ENCODE data around the gene RPS17.
"Not testable (repeated sequence)": the region's sequence is repeated elsewhere in the genome, so short reads cannot be mapped to it uniquely, and the experiment has no call there.

GRCh38 chr15:82513587-82513986, 26.7 kb downstream of the RPS17 start:
- not testable (repeated sequence) for TF ChIP-seq CTCF (IDR thresholded peaks at IDR 0.05); EZH2 (IDR thresholded peaks at IDR 0.05; ENCODE audit: borderline replicate concordance, insufficient read depth, low read depth, low read length, poor library complexity, severe bottlenecking)

All from B cell (primary cell).